ENCODE results near the gene PPP4R4. TPM values are rescaled to one million over a fixed set of nuclear protein-coding genes. Genes with fewer than 3 reads are reported as not detected.

PPP4R4 gene
- total RNA-seq, 1 experiment from 2014 or later, result 0.91 TPM

GRCh38 chr14:94175747-94176146 is 1.6 kb downstream of the PPP4R4 start:
- ChIA-PET CTCF (interaction anchor here (0.7 to 2.2 kb wide), 7 partner anchors 38 to 520 kb away, joined by 3 to 11 read pairs (median 3); no protein-coding TSS in a partner anchor), POLR2A (no interaction called here)
- intact Hi-C loops (cut with micrococcal nuclease), result no loop called here
- Mint-ChIP-seq H3K9me3 (ENCODE audit: unreplicated experiment) (no peaks in the 10 kb centered on the region), H3K4me3 (ENCODE audit: unreplicated experiment) (peak overlapping the region; percentile 69), H3K36me3 (ENCODE audit: insufficient read depth, unreplicated experiment) (no peaks in the 10 kb centered on the region), H3K4me1 (ENCODE audit: insufficient read depth, unreplicated experiment) (peaks cover 25% of the 10 kb centered on the region), H3K27me3 (ENCODE audit: insufficient read depth, unreplicated experiment) (no peaks in the 10 kb centered on the region), H3K27ac (ENCODE audit: low read depth, unreplicated experiment) (no peak overlapping the region)
- no TSS peak for BruUV-seq (replicated peaks)
- TF ChIP-seq, protein P1, sequence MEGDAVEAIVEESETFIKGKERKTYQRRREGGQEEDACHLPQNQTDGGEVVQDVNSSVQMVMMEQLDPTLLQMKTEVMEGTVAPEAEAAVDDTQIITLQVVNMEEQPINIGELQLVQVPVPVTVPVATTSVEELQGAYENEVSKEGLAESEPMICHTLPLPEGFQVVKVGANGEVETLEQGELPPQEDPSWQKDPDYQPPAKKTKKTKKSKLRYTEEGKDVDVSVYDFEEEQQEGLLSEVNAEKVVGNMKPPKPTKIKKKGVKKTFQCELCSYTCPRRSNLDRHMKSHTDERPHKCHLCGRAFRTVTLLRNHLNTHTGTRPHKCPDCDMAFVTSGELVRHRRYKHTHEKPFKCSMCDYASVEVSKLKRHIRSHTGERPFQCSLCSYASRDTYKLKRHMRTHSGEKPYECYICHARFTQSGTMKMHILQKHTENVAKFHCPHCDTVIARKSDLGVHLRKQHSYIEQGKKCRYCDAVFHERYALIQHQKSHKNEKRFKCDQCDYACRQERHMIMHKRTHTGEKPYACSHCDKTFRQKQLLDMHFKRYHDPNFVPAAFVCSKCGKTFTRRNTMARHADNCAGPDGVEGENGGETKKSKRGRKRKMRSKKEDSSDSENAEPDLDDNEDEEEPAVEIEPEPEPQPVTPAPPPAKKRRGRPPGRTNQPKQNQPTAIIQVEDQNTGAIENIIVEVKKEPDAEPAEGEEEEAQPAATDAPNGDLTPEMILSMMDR (IDR thresholded peaks at IDR 0.05; ENCODE audit: unreplicated experiment), result no peak
- no peak for DNase-seq (ENCODE audit: unreplicated experiment)

DNA sequence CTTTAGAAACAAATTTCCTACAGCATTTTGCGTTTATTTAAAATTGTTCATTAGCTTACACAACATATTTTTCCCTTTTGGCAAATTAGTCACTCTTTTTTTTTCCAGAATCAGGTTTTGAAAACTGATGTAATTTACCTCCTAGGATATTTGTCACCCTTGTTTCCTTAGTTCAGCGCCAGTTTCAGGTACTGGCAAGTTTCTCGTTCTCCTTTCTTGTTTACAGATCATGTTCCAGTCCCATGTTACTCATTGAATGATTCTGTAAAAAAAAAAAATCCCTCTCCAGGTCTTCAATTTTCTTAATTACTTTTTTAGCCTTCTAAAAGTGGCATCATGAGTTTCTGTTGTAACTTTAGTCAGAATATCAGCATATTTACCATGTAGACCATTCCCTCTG is 2.7 kb downstream of the PPP4R4 start:
- Mint-ChIP-seq H3K27me3 (ENCODE audit: insufficient read depth, unreplicated experiment) (no peaks in the 10 kb centered on the region), H3K36me3 (ENCODE audit: insufficient read depth, unreplicated experiment) (no peaks in the 10 kb centered on the region), H3K4me3 (ENCODE audit: unreplicated experiment) (no peak overlapping the region), H3K4me1 (ENCODE audit: insufficient read depth, unreplicated experiment) (peaks cover 31% of the 10 kb centered on the region), H3K9me3 (ENCODE audit: unreplicated experiment) (no peaks in the 10 kb centered on the region), H3K27ac (ENCODE audit: low read depth, unreplicated experiment) (no peak overlapping the region)
- intact Hi-C loops (cut with micrococcal nuclease), result no loop called here
- peak; percentile 36 for DNase-seq (ENCODE audit: unreplicated experiment)
- no TSS peak for BruUV-seq (replicated peaks)
- POLR2A ChIA-PET, result no interaction called here
- CTCF ChIA-PET, result no interaction called here
- TF ChIP-seq, protein P1 (IDR thresholded peaks at IDR 0.05; ENCODE audit: unreplicated experiment), result no peak

- intact Hi-C loops (cut with micrococcal nuclease), result no loop called here
- POLR2A ChIA-PET, result no interaction called here
- H3K27ac Mint-ChIP-seq (ENCODE audit: low read depth, unreplicated experiment), result no peak overlapping the region
- TF ChIP-seq, protein P1 (IDR thresholded peaks at IDR 0.05; ENCODE audit: unreplicated experiment), result no peak
- H3K9me3 Mint-ChIP-seq (ENCODE audit: unreplicated experiment), result no peaks in the 10 kb centered on the region
- no TSS peak for BruUV-seq (replicated peaks)
- H3K27me3 Mint-ChIP-seq (ENCODE audit: insufficient read depth, unreplicated experiment), result no peaks in the 10 kb centered on the region
- no peak overlapping the region for H3K4me3 Mint-ChIP-seq (ENCODE audit: unreplicated experiment)
- peaks cover 31% of the 10 kb centered on the region for H3K4me1 Mint-ChIP-seq (ENCODE audit: insufficient read depth, unreplicated experiment)
- CTCF ChIA-PET, result interaction anchor here (0.5 kb wide), 1 partner anchor 113 kb away, joined by 4 read pairs; no protein-coding TSS in a partner anchor
- no peaks in the 10 kb centered on the region for H3K36me3 Mint-ChIP-seq (ENCODE audit: insufficient read depth, unreplicated experiment)
- no peak for DNase-seq (ENCODE audit: unreplicated experiment)
Observed at GRCh38 chr14:94177806-94178205, 3.7 kb downstream of the PPP4R4 start.

GRCh38 chr14:94179244-94179643 is 5.1 kb downstream of the PPP4R4 start:
- H3K36me3 Mint-ChIP-seq (ENCODE audit: insufficient read depth, unreplicated experiment), result no peaks in the 10 kb centered on the region
- ChIA-PET CTCF (interaction anchor here (0.7 to 4.1 kb wide), 10 partner anchors 42 to 370 kb away, joined by 3 to 37 read pairs (median 5); no protein-coding TSS in a partner anchor), POLR2A (interaction anchor here (1.0 kb wide), 1 partner anchor 42 kb away, joined by 5 read pairs; no protein-coding TSS in a partner anchor)
- H3K27me3 Mint-ChIP-seq (ENCODE audit: insufficient read depth, unreplicated experiment), result no peaks in the 10 kb centered on the region
- BruUV-seq (replicated peaks), result no TSS peak
- no peak overlapping the region for H3K27ac Mint-ChIP-seq (ENCODE audit: low read depth, unreplicated experiment)
- no peak for DNase-seq (ENCODE audit: unreplicated experiment)
- H3K4me3 Mint-ChIP-seq (ENCODE audit: unreplicated experiment), result no peak overlapping the region
- TF ChIP-seq, protein P1 (IDR thresholded peaks at IDR 0.05; ENCODE audit: unreplicated experiment), result no peak
- H3K9me3 Mint-ChIP-seq (ENCODE audit: unreplicated experiment), result no peaks in the 10 kb centered on the region
- H3K4me1 Mint-ChIP-seq (ENCODE audit: insufficient read depth, unreplicated experiment), result peaks cover 25% of the 10 kb centered on the region
- intact Hi-C loops (cut with micrococcal nuclease), result no loop called here

Measured in MCF 10A (cell line).